Gastroesophageal sphincter (tissue), 3 donors: ENCODE data around the gene TNP1.

Experiments
- CTCF ChIP-seq, 4 experiments: fragments of 200-600 bp in 2 of 4; fragments of 450-650 bp in 2 of 4; sonication (generic) in 1 of 4; IDR thresholded peaks; one replicate each; pipeline ENCODE4 v1.5.1; 2017 to 2019; ENCODE audit warnings: antibody characterized with exemption in 4 of 4, mild to moderate bottlenecking in 2 of 4, moderate library complexity in 2 of 4
- EP300 ChIP-seq: sonication (generic); formaldehyde crosslinking; IDR thresholded peaks from one replicate; pipeline ENCODE4 v1.6.1; 2017; ENCODE audit warnings: antibody characterized with exemption, mild to moderate bottlenecking
- POLR2A ChIP-seq, 2 donors: fragments of 450-650 bp; IDR thresholded peaks; one replicate each; pipeline ENCODE4 v1.6.1; 2017; ENCODE audit warnings: antibody characterized with exemption in 2 of 2, mild to moderate bottlenecking in 2 of 2, moderate library complexity in 1 of 2

- TF ChIP-seq CTCF (IDR thresholded peaks at IDR 0.05) (no peak), EP300 (no peak), POLR2A (IDR thresholded peaks at IDR 0.05) (no peak)
Measured at GRCh38 chr2:216890138-216890537, 30.3 kb upstream of the TNP1 start.
